Muscle layer of colon (tissue), 2 donors: ENCODE results near the gene CLASRP.

Experiments
- H3K27ac ChIP-seq: one replicate; pipeline ENCODE4 v1.7.0; 2013; ENCODE audit warnings: low read depth, mild to moderate bottlenecking, low read length, moderate library complexity
- H3K27me3 ChIP-seq, 2 donors: one replicate each; pipeline ENCODE4 v1.7.0; 2013; ENCODE audit warnings: low read length in 2 of 2, mild to moderate bottlenecking in 2 of 2; ENCODE audit not compliant: insufficient read depth in 2 of 2, control insufficient read depth in 1 of 2
- H3K36me3 ChIP-seq: one replicate; pipeline ENCODE4 v1.7.0; 2013; ENCODE audit warnings: mild to moderate bottlenecking, low read length; ENCODE audit not compliant: insufficient read depth
- H3K4me1 ChIP-seq: one replicate; pipeline ENCODE4 v1.7.0; 2013; ENCODE audit warnings: mild to moderate bottlenecking, low read length; ENCODE audit not compliant: insufficient read depth
- H3K4me3 ChIP-seq, 2 donors: one replicate each; pipeline ENCODE4 v1.7.0; 2013; ENCODE audit warnings: low read length in 2 of 2, low read depth in 1 of 2, mild to moderate bottlenecking in 1 of 2, moderate library complexity in 1 of 2
- H3K9ac ChIP-seq: one replicate; pipeline ENCODE4 v1.7.0; 2013; ENCODE audit warnings: low read length
- H3K9me3 ChIP-seq: one replicate; pipeline ENCODE4 v1.7.0; 2013; ENCODE audit warnings: mild to moderate bottlenecking, low read length
- donor health status: abdominal sarcoma.
- donor health status: Adenocarcinoma of cecum.

The CLASRP gene

GRCh38 chr19:45049073-45049736, 10.4 kb downstream of the CLASRP start:
- Histone ChIP-seq H3K4me3 (no peak overlapping the region), H3K9me3 (no peaks in the 10 kb centered on the region), H3K27me3 (no peaks in the 10 kb centered on the region), H3K27ac (no peak overlapping the region), H3K36me3 (peaks cover 35% of the 10 kb centered on the region), H3K9ac (no peak overlapping the region), H3K4me1 (peaks cover 14% of the 10 kb centered on the region)

DNA sequence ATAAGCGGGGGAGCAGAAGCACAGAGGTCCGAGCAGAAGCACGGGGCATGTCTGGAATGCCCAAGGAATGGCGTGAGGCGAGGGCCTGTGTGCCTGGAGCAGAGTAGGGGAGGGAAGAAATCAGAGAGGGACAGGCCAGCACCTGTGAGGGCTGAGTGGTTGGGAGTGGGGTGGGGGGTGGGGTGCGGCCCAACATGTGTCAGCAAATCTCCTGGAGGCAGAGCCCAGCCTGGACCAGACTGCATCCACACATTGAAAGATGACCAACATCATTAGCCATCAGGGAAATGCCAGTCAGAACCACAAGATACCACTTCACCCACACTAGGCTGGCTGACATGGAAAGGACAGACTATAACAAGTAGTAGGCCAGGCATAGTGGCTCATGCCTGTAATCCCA, 11.2 kb downstream of the CLASRP start:
- no peaks in the 10 kb centered on the region for H3K27me3 ChIP-seq
- H3K9ac ChIP-seq = no peak overlapping the region
- no peak overlapping the region for H3K27ac ChIP-seq
- H3K4me1 ChIP-seq = peaks cover 14% of the 10 kb centered on the region
- no peak overlapping the region for H3K4me3 ChIP-seq
- no peaks in the 10 kb centered on the region for H3K9me3 ChIP-seq
- peaks cover 36% of the 10 kb centered on the region for H3K36me3 ChIP-seq

DNA sequence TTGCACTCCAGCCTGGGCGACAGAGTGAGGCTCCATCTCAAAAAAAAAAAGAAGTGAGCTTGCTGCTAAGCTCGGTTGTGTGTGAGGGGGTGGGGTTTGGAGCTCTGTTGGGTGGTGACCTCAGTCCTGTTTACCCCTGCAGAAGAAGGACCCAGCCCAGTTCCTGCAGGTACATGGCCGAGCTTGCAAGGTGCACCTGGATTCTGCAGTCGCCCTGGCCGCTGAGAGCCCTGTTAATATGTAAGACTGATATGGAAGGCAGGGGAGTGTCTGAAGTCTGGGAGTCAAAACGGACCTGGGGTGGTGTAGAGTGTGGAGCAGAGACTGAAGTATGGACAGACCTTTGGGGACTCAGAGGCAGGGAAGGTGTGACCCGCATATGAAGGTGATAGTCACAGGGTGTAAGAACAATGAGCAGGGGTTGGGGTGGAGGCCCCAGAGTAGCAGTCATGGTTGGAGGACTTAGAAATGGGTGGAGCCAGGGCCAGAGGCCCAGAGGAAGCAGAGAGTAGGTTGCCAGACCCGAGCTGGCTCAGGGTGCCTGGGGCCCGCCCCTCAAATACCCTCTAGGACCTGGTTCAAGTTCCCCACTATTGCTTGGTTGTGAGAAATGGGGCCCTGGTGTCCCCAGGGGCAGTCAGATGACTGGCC, 13.2 kb downstream of the CLASRP start:
- Histone ChIP-seq H3K27me3 (no peaks in the 10 kb centered on the region), H3K4me1 (peaks cover 14% of the 10 kb centered on the region), H3K9me3 (no peaks in the 10 kb centered on the region), H3K36me3 (peaks cover 41% of the 10 kb centered on the region), H3K27ac (no peak overlapping the region), H3K4me3 (no peak overlapping the region), H3K9ac (no peak overlapping the region)

DNA sequence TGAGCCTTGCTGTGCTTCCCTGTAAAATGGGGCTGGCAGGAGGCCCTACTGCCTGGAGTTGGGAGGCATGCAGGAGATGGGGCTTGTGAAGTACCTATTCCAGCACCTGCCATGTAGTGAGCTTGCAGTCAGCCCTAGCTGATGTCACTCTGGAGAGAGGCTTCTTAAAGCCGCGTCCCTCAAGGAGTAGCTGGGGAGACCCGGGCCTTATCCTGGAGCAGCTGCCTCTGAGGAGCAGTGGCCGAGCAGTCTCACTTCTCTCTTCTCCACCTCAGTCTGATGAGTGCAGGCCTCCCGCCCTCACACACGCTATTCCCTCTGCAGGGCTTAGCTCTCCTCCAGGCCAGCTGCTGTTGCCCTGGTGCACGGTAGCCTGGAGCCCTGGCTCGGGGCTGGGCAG, 18.0 kb downstream of the CLASRP start:
- Histone ChIP-seq H3K36me3 (peaks cover 86% of the 10 kb centered on the region), H3K4me1 (no peaks in the 10 kb centered on the region), H3K27ac (no peak overlapping the region)

DNA sequence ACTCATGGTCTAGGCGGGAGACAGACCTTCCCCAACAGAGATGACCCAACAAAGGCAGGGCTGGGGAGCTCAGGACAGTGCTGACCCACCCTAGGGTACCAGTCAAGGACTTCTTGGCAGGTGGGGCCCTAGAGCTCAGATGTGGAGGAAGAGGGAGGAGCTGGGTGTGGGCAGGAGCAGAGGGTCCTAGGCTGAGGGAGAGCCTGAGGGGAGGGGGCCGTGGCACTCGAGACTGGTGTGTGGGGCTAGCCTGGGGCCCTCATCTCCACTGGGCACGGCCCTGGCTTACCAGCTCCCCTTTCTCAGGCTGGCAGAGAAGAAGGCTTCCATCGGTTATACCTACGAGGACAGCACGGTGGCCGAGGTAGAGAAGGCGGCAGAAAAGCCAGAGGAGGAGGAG, 18.6 kb downstream of the CLASRP start:
- H3K4me1 ChIP-seq = no peaks in the 10 kb centered on the region
- no peak overlapping the region for H3K4me3 ChIP-seq
- H3K27ac ChIP-seq = no peak overlapping the region
- H3K36me3 ChIP-seq = peaks cover 84% of the 10 kb centered on the region
- no peaks in the 10 kb centered on the region for H3K9me3 ChIP-seq
- H3K9ac ChIP-seq = no peak overlapping the region
- H3K27me3 ChIP-seq = no peaks in the 10 kb centered on the region

More for the DNA sequence above, 18.0 kb downstream of the CLASRP start:
- H3K27me3 ChIP-seq = no peaks in the 10 kb centered on the region
- H3K4me3 ChIP-seq = no peak overlapping the region
- H3K9me3 ChIP-seq = no peaks in the 10 kb centered on the region
- H3K9ac ChIP-seq = no peak overlapping the region

DNA sequence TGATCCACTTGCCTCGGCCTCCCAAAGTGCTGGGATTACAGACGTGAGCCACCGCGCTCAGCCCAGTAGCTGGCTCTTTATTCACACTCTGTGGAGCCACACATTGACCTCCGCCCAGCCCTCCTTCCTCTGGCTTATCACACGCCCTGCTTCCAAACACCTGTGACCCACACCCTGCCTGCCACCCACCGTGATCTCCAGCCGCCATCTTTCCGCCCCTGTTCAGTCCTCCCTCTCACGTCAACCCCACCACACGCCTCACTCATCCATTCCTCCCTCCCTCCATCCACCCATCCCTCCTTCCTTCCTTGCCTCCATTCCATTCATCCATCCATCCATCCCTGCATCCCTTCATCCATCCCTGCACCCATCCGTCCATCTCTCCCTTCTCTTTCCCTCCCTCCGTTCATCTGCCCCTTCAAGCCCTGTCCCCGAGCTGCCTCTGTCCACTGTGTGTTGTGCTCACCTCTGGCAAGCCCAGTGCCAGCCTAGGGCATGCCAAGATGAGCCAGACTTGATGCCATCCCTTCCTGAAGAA, 19.8 kb downstream of the CLASRP start:
- H3K9me3 ChIP-seq = no peaks in the 10 kb centered on the region
- no peaks in the 10 kb centered on the region for H3K4me1 ChIP-seq
- peaks cover 83% of the 10 kb centered on the region for H3K36me3 ChIP-seq
- no peak overlapping the region for H3K9ac ChIP-seq
- no peak overlapping the region for H3K27ac ChIP-seq
- no peaks in the 10 kb centered on the region for H3K27me3 ChIP-seq
- no peak overlapping the region for H3K4me3 ChIP-seq

- H3K9me3 ChIP-seq = no peaks in the 10 kb centered on the region
- H3K36me3 ChIP-seq = peaks cover 81% of the 10 kb centered on the region
- H3K27ac ChIP-seq = no peak overlapping the region
- H3K4me3 ChIP-seq = no peak overlapping the region
- H3K4me1 ChIP-seq = no peaks in the 10 kb centered on the region
- no peaks in the 10 kb centered on the region for H3K27me3 ChIP-seq
- H3K9ac ChIP-seq = no peak overlapping the region
These were observed 20.6 kb downstream of the CLASRP start for GRCh38 chr19:45059258-45059965.

DNA sequence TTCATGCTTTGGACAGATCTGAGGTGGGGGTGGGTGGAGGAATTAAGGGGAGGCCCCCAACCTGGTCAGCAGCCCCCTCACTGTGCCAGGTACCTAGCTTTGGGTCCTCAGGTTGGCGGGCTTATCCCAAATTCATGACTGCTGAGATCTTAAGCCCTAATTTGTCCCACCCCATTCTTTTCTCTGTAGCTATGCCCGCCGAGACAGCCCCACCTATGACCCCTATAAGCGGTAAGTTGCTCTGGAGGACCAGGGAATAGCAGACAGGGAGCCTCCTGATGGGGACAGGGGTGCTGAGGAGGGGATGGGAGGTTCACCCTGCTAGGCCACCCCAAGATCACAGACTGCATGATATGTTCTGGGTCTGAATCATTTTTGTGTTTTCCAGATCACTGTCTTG, 23.1 kb downstream of the CLASRP start:
- Histone ChIP-seq H3K4me1 (no peaks in the 10 kb centered on the region), H3K9me3 (no peaks in the 10 kb centered on the region), H3K27ac (no peak overlapping the region), H3K27me3 (no peaks in the 10 kb centered on the region), H3K4me3 (no peak overlapping the region), H3K9ac (no peak overlapping the region), H3K36me3 (peaks cover 76% of the 10 kb centered on the region)

- H3K36me3 ChIP-seq = peaks cover 72% of the 10 kb centered on the region
These were observed 25.3 kb downstream of the CLASRP start for GRCh38 chr19:45063851-45064801.

GRCh38 chr19:45066921-45067661, 28.2 kb downstream of the CLASRP start:
- H3K27ac ChIP-seq = no peak overlapping the region
- no peaks in the 10 kb centered on the region for H3K27me3 ChIP-seq
- H3K4me1 ChIP-seq = no peaks in the 10 kb centered on the region
- peaks cover 61% of the 10 kb centered on the region for H3K36me3 ChIP-seq
- H3K9ac ChIP-seq = no peak overlapping the region
- no peaks in the 10 kb centered on the region for H3K9me3 ChIP-seq
- H3K4me3 ChIP-seq = no peak overlapping the region

More at GRCh38 chr19:45063851-45064801, 25.3 kb downstream of the CLASRP start:
- Histone ChIP-seq H3K4me1 (no peaks in the 10 kb centered on the region), H3K9ac (no peak overlapping the region), H3K27me3 (no peaks in the 10 kb centered on the region), H3K4me3 (no peak overlapping the region), H3K27ac (no peak overlapping the region), H3K9me3 (no peaks in the 10 kb centered on the region)
